Stomach (tissue), 9 donors: Measurements from ENCODE around the gene CTSA. TPM values are rescaled to one million over a fixed set of nuclear protein-coding genes. Genes with fewer than 3 reads are reported as not detected.

Experiments
- DNase-seq, 2 donors: peaks; one replicate each; pipeline versions ENCODE4 v3.0.0 to v3.0.0-alpha.2; 2013 to 2019
- H3K27ac ChIP-seq, 5 donors: fragments of 200-600 bp in 4 of 5; sonication (generic) in 4 of 5; one replicate each; pipeline ENCODE4 v1.5.1; 2013 to 2019; ENCODE audit warnings: mild to moderate bottlenecking in 1 of 5, moderate library complexity in 1 of 5
- H3K27me3 ChIP-seq, 3 donors: fragments of 200-600 bp; sonication (generic); one replicate each; pipeline ENCODE4 v1.5.1; 2017 to 2019; ENCODE audit warnings: mixed run types in 1 of 3
- H3K36me3 ChIP-seq, 4 donors: fragments of 200-600 bp; sonication (generic); 1 replicate in 3 of 4; 2 replicates in 1 of 4; pipeline ENCODE4 v1.5.1; 2016 to 2019
- H3K4me1 ChIP-seq, 4 donors: fragments of 200-600 bp; sonication (generic); one replicate each; pipeline ENCODE4 v1.5.1; 2016 to 2019
- H3K4me3 ChIP-seq, 4 donors: fragments of 200-600 bp; sonication (generic) in 3 of 4; one replicate each; pipeline ENCODE4 v1.5.1; 2016 to 2019; ENCODE audit warnings: mild to moderate bottlenecking in 1 of 4
- H3K9me3 ChIP-seq, 4 donors: fragments of 200-600 bp; sonication (generic); one replicate each; pipeline ENCODE4 v1.5.1; 2016 to 2019
- CTCF ChIP-seq, 7 experiments: fragments of 450-650 bp in 4 of 7; fragments of 200-600 bp in 3 of 7; sonication (generic) in 3 of 7; IDR thresholded peaks; one replicate each; pipeline ENCODE4 v1.5.1; 2016 to 2019; ENCODE audit warnings: antibody characterized with exemption in 7 of 7, control low read depth in 2 of 7, mild to moderate bottlenecking in 1 of 7
- EP300 ChIP-seq: sonication (generic); formaldehyde crosslinking; IDR thresholded peaks from one replicate; pipeline ENCODE4 v1.6.1; 2017; ENCODE audit warnings: antibody characterized with exemption
- POLR2A ChIP-seq, 4 donors: fragments of 450-650 bp; IDR thresholded peaks; one replicate each; pipeline ENCODE4 v1.6.1; 2016; ENCODE audit warnings: antibody characterized with exemption in 4 of 4, control low read depth in 2 of 4, mild to moderate bottlenecking in 1 of 4, moderate library complexity in 1 of 4
- POLR2AphosphoS5 ChIP-seq, 3 donors: sonication (generic); formaldehyde crosslinking; IDR thresholded peaks; one replicate each; pipeline ENCODE4 v1.6.1; 2016; ENCODE audit warnings: antibody characterized with exemption in 3 of 3
- WGBS, 5 donors: extraction: QIAGEN DNeasy Blood & Tissue Kit in 3 of 5; methylation state at CpG; one replicate each; pipeline versions ENCODE4 v1.1.5 to v1.1.7; 2013 to 2018; 5-methylcytosine and 5-hydroxymethylcytosine counted together
- intact Hi-C: fragments of 100-400 bp; cut with DNase I; formaldehyde crosslinking; loops from one replicate; pipeline ENCODE4 v1.15.1; 2023; ENCODE audit warnings: low total_unique reads
- polyA plus RNA-seq, 3 donors: library from polyadenylated mRNA; stranded (reverse); fragments of 200-250 nt; gene quantifications; one replicate each; pipeline ENCODE4 v1.2.3, GENCODE V29; 2013
- total RNA-seq, 5 donors: library from RNA; depleted of rRNA; stranded (reverse); fragments of >200 nt; gene quantifications; one replicate each; pipeline versions ENCODE4 v1.1.0 to v1.2.3, GENCODE V29; 2014 to 2016
- donor health status: healthy with polysubstance abuse.
- donor health status: Bipolar disorder and iron deficiency.
- donor health status: healthy.

CTSA gene
- total and polyA plus RNA-seq, 8 donors, result 29.9 to 292 (median 68.7) TPM

- Histone ChIP-seq H3K4me1 (peaks cover 8 to 22% (median 17%) of the 10 kb centered on the region in 4 donors), H3K9me3 (no peaks in the 10 kb centered on the region), H3K27me3 (no peaks in the 10 kb centered on the region), H3K4me3 (no peak overlapping the region), H3K27ac (no peak overlapping the region), H3K36me3 (peaks cover 38 to 93% (median 90%) of the 10 kb centered on the region in 4 donors)
- intact Hi-C loops, result no loop called here
- TF ChIP-seq POLR2AphosphoS5 (IDR thresholded peaks at IDR 0.05), result no peak
- TF ChIP-seq POLR2A (IDR thresholded peaks at IDR 0.05), result no peak
- no peak for TF ChIP-seq CTCF (IDR thresholded peaks at IDR 0.05)
- no peak for TF ChIP-seq EP300
- WGBS, 5 donors, result 93 to 97% (median 95%) methylated on average over 13 to 14 of the region's 14 CpGs
- DNase-seq, result no peak
Measured at GRCh38 chr20:45896641-45897161, 5.6 kb downstream of the CTSA start.

- WGBS, 5 donors, result 83 to 91% (median 87%) methylated on average over 2 of the region's 2 CpGs
- Histone ChIP-seq H3K27me3 (no peaks in the 10 kb centered on the region), H3K4me1 (peaks cover 2 to 16% (median 11%) of the 10 kb centered on the region in 4 donors), H3K27ac (no peak overlapping the region), H3K36me3 (peaks cover 41 to 98% (median 95%) of the 10 kb centered on the region in 4 donors), H3K9me3 (no peaks in the 10 kb centered on the region), H3K4me3 (no peak overlapping the region)
- no peak for DNase-seq
- no peak for TF ChIP-seq POLR2AphosphoS5 (IDR thresholded peaks at IDR 0.05)
- no peak for TF ChIP-seq CTCF (IDR thresholded peaks at IDR 0.05)
- TF ChIP-seq POLR2A (IDR thresholded peaks at IDR 0.05), result no peak
- no peak for TF ChIP-seq EP300
- intact Hi-C loops, result no loop called here
Measured at GRCh38 chr20:45897289-45897688, 6.2 kb downstream of the CTSA start.

GRCh38 chr20:45897692-45898091 is 6.6 kb downstream of the CTSA start:
- intact Hi-C loops, result no loop called here
- Histone ChIP-seq H3K4me3 (no peak overlapping the region), H3K36me3 (peaks cover 41 to 98% (median 95%) of the 10 kb centered on the region in 4 donors), H3K27ac (no peak overlapping the region), H3K9me3 (no peaks in the 10 kb centered on the region), H3K4me1 (peaks cover 0 to 12% (median 7%) of the 10 kb centered on the region in 4 donors), H3K27me3 (no peaks in the 10 kb centered on the region)
- WGBS, 5 donors, result 92 to 98% (median 96%) methylated on average over 4 to 7 of the region's 7 CpGs
- TF ChIP-seq POLR2AphosphoS5 (IDR thresholded peaks at IDR 0.05) (no peak), POLR2A (IDR thresholded peaks at IDR 0.05) (no peak), CTCF (IDR thresholded peaks at IDR 0.05) (no peak), EP300 (no peak)
- DNase-seq, result no peak

GRCh38 chr20:45898285-45898684 is 7.2 kb downstream of the CTSA start:
- no peak for DNase-seq
- 83 to 88% (median 87%) methylated on average over 10 to 12 of the region's 12 CpGs for WGBS, 5 donors
- Histone ChIP-seq H3K9me3 (no peaks in the 10 kb centered on the region), H3K27ac (no peak overlapping the region), H3K27me3 (no peaks in the 10 kb centered on the region), H3K36me3 (peaks cover 40 to 96% (median 91%) of the 10 kb centered on the region in 4 donors), H3K4me3 (no peak overlapping the region), H3K4me1 (peaks cover 0 to 6% (median 1%) of the 10 kb centered on the region in 4 donors)
- no peak for TF ChIP-seq EP300
- no peak for TF ChIP-seq CTCF (IDR thresholded peaks at IDR 0.05)
- no peak for TF ChIP-seq POLR2A (IDR thresholded peaks at IDR 0.05)
- TF ChIP-seq POLR2AphosphoS5 (IDR thresholded peaks at IDR 0.05), result no peak
- intact Hi-C loops, result no loop called here
